Hair follicle dermal papilla cell (primary cell): ENCODE results near the gene OR9A2. TPM values are rescaled to one million over a fixed set of nuclear protein-coding genes. Genes with fewer than 3 reads are reported as not detected.

Source experiments
- total RNA-seq: library from RNA; depleted of rRNA; stranded (reverse); fragments of >200 nt; gene quantifications from 2 replicates; pipeline ENCODE4 v1.2.3, GENCODE V29; 2012

Gene OR9A2
- not detected in 2 replicates for total RNA-seq

GRCh38 chr7:143027032-143027431 lies at the start of gene OR9A2:
Gene OR9A2, minus strand, starts transcription at chr7:143027132. Its CDS starts 0 bp downstream, at chr7:143027132.

GRCh38 chr7:143052041-143052440 lies 25.1 kb upstream of the OR9A2 start, which contains the start of gene OR6V1:
Gene OR6V1, plus strand, starts transcription at chr7:143052341. Its CDS starts 0 bp downstream, at chr7:143052341.

Other genes starting within 250 kb of the OR9A2 start
- gene EPHB6, start 172.1 kb downstream of the OR9A2 start, total RNA-seq, result 6.7 and 13.4 TPM in 2 replicates
- gene TRPV6, start 141.4 kb downstream of the OR9A2 start, total RNA-seq, result not detected in 2 replicates
- gene TRPV5, start 93.4 kb downstream of the OR9A2 start, total RNA-seq, result not detected in 2 replicates
- gene LLCFC1, start 87.6 kb downstream of the OR9A2 start, total RNA-seq, result not detected in 2 replicates
- gene KEL, start 64.8 kb downstream of the OR9A2 start, total RNA-seq, result not detected in 2 replicates
- gene OR6V1, start 25.2 kb upstream of the OR9A2 start, total RNA-seq, result not detected in 2 replicates
- not detected in 2 replicates for gene PIP, start 104.9 kb upstream of the OR9A2 start, total RNA-seq
- gene TAS2R39, start 156.3 kb upstream of the OR9A2 start, total RNA-seq, result not detected in 2 replicates
- not detected in 2 replicates for gene TAS2R40, start 194.9 kb upstream of the OR9A2 start, total RNA-seq
- gene GSTK1, start 236.3 kb upstream of the OR9A2 start, total RNA-seq, result 93.0 and 96.8 TPM in 2 replicates